NOMO-1 treated with DMSO at 0.1 percent for 48 hours (cell line): ENCODE measurements around the gene CNGA4.
"Not testable (repeated sequence)": the region's sequence is repeated elsewhere in the genome, so short reads cannot be mapped to it uniquely, and the experiment has no call there.

Experiments
- DNase-seq: peaks from one replicate; lab custom pipeline; 2025; ENCODE audit not compliant: unreplicated experiment; lab: John Stamatoyannopoulos, UW

The CNGA4 gene

GRCh38 chr11:6260207-6260726 lies 21.4 kb downstream of the CNGA4 start:
- DNase-seq, result no peak

GRCh38 chr11:6263662-6264061 lies 24.8 kb downstream of the CNGA4 start:
- no peak for DNase-seq

GRCh38 chr11:6268820-6269219 lies 29.9 kb downstream of the CNGA4 start:
- no peak for DNase-seq

GRCh38 chr11:6269994-6270393 lies 31.1 kb downstream of the CNGA4 start:
- no peak for DNase-seq

- no peak for DNase-seq
These were observed 31.8 kb downstream of the CNGA4 start for GRCh38 chr11:6270584-6271246.

GRCh38 chr11:6271598-6271997 lies 32.7 kb downstream of the CNGA4 start:
- no peak for DNase-seq

GRCh38 chr11:6273188-6273587 lies 34.3 kb downstream of the CNGA4 start:
- DNase-seq, result no peak

- not testable (repeated sequence) for DNase-seq
These were observed 41.9 kb downstream of the CNGA4 start for GRCh38 chr11:6280809-6281208.

GRCh38 chr11:6283453-6284023 lies 44.6 kb downstream of the CNGA4 start:
- DNase-seq, result no peak

- no peak for DNase-seq
These were observed 45.4 kb downstream of the CNGA4 start for GRCh38 chr11:6284250-6284649.

- DNase-seq, result no peak
These were observed 46.1 kb downstream of the CNGA4 start for GRCh38 chr11:6285019-6285418.
